ENCODE data around the gene GABARAPL2.

Gene GABARAPL2

DNA sequence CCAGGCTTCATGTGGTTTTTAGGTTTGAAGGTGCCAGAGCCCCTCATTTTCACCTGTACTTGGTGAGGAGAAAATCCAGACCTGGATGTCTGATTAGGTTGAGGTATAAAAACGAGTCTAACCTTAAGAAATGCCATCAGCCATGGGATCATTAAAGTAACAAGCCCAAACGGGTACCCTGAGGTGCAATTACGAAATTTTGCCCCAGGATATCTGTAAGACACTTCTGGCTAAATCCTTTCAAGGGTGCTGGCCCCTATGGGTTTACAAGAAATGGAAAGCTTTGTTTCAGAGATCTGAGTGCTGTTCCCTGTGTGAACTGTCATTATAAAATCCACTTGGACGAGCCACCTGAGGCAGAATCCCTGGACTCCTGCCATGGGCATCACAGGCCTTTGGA lies 37.1 kb downstream of the GABARAPL2 start:
- no peak for ATAC-seq
- TF ChIP-seq PPARA (CRISPR knock-in tag; IDR thresholded peaks at IDR 0.05; ENCODE audit: borderline replicate concordance) (no peak), ESRRG (CRISPR knock-in tag; IDR thresholded peaks at IDR 0.05) (no peak), PATZ1 (CRISPR knock-in tag; IDR thresholded peaks at IDR 0.05; ENCODE audit: borderline replicate concordance) (no peak), ARNTL (CRISPR knock-in tag; IDR thresholded peaks at IDR 0.05; ENCODE audit: borderline replicate concordance, low read depth) (no peak), ZFP3 (CRISPR knock-in tag; IDR thresholded peaks at IDR 0.05) (no peak), GLIS3 (CRISPR knock-in tag; IDR thresholded peaks at IDR 0.05) (no peak), POU6F1 (CRISPR knock-in tag; IDR thresholded peaks at IDR 0.05; ENCODE audit: borderline replicate concordance, low read depth) (no peak), TOX (CRISPR knock-in tag; IDR thresholded peaks at IDR 0.05; ENCODE audit: borderline replicate concordance) (no peak), RARB (CRISPR knock-in tag; IDR thresholded peaks at IDR 0.05) (no peak), OSR1 (CRISPR knock-in tag; IDR thresholded peaks at IDR 0.05) (no peak), CSDC2 (CRISPR knock-in tag; IDR thresholded peaks at IDR 0.05) (no peak), ISL1 (CRISPR knock-in tag; IDR thresholded peaks at IDR 0.05) (no peak), ZNF70 (CRISPR knock-in tag; IDR thresholded peaks at IDR 0.05) (no peak), ZFP30 (CRISPR knock-in tag; IDR thresholded peaks at IDR 0.05) (no peak), SNAI2 (CRISPR knock-in tag; IDR thresholded peaks at IDR 0.05) (no peak)

- TF ChIP-seq TSHZ2 (CRISPR knock-in tag; IDR thresholded peaks at IDR 0.05) (no peak), BACH2 (CRISPR knock-in tag; IDR thresholded peaks at IDR 0.05; ENCODE audit: borderline replicate concordance) (no peak), ZC3H10 (CRISPR knock-in tag; IDR thresholded peaks at IDR 0.05) (no peak)
- ATAC-seq: no peak
These were observed 40.3 kb downstream of the GABARAPL2 start for GRCh38 chr16:75606507-75606906.

GRCh38 chr16:75614066-75614897 lies 48.1 kb downstream of the GABARAPL2 start:
- peak; percentile 82 for TF ChIP-seq ISL1 (CRISPR knock-in tag; IDR thresholded peaks at IDR 0.05)
- TF ChIP-seq POU6F1 (CRISPR knock-in tag; IDR thresholded peaks at IDR 0.05; ENCODE audit: borderline replicate concordance, low read depth): no peak
- ATAC-seq: peak; percentile 98

DNA sequence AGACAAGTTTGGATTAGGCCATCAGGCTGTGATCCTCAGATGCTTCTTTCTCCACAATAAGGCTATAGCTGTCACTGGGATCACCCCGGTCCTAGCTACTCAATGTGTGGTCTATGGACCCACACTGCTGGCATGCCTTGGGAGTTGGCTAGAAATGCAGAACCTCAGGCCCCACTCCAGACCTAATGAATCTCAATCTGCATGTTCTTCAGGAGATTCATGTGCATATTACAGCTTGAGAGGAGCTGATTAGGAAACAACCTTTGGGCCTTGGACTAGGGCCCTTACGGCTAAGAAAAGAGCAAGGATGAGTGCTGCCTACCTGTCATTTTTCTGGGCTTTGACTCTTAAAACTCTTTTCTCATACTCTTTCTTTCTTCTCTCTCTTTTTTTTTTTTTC lies 49.4 kb downstream of the GABARAPL2 start:
- ATAC-seq: no peak
- no peak for TF ChIP-seq TOX (CRISPR knock-in tag; IDR thresholded peaks at IDR 0.05; ENCODE audit: borderline replicate concordance)
- TF ChIP-seq ESRRG (CRISPR knock-in tag; IDR thresholded peaks at IDR 0.05): no peak
- TF ChIP-seq ZNF8 (CRISPR knock-in tag; IDR thresholded peaks at IDR 0.05): no peak
- TF ChIP-seq ZNF70 (CRISPR knock-in tag; IDR thresholded peaks at IDR 0.05): no peak
- no peak for TF ChIP-seq ZC3H10 (CRISPR knock-in tag; IDR thresholded peaks at IDR 0.05)
- TF ChIP-seq PPARA (CRISPR knock-in tag; IDR thresholded peaks at IDR 0.05; ENCODE audit: borderline replicate concordance): no peak
- TF ChIP-seq ARNTL (CRISPR knock-in tag; IDR thresholded peaks at IDR 0.05; ENCODE audit: borderline replicate concordance, low read depth): no peak
